Brain microvascular endothelial cell (primary cell): Measurements from ENCODE around the gene DEFB108B.
"Not testable (repeated sequence)": the region's sequence is repeated elsewhere in the genome, so short reads cannot be mapped to it uniquely, and the experiment has no call there.

Experiments
- DNase-seq: peaks from one replicate; pipeline ENCODE4 v3.0.0-alpha.2; 2020
- H3K27ac ChIP-seq: fragments of 250-450 bp; sonication (Bioruptor Pico); 2 replicates; pipeline ENCODE4 v1.5.1; 2020; ENCODE audit warnings: mild to moderate bottlenecking, moderate library complexity
- H3K27me3 ChIP-seq: fragments of 250-450 bp; sonication (Bioruptor Pico); replicated peaks from 2 replicates; pipeline ENCODE4 v1.5.1; 2020; ENCODE audit warnings: mild to moderate bottlenecking
- H3K36me3 ChIP-seq: fragments of 250-450 bp; sonication (Bioruptor Pico); replicated peaks from 2 replicates; pipeline ENCODE4 v1.5.1; 2020; ENCODE audit warnings: mild to moderate bottlenecking
- H3K4me3 ChIP-seq: 2 replicates; pipeline ENCODE4 v1.5.1; 2011; ENCODE audit warnings: low read depth, mild to moderate bottlenecking, control low read depth, low read length, moderate library complexity
- CTCF ChIP-seq: IDR thresholded peaks from 2 replicates; pipeline ENCODE4 v1.5.1; 2011; ENCODE audit warnings: low read depth, mild to moderate bottlenecking, moderate library complexity, low read length, control low read depth, inconsistent platforms; ENCODE audit errors: missing control alignments
- in situ Hi-C: cut with HindIII; loops from 2 replicates; pipeline ENCODE4 v1.10.0; 2017; ENCODE audit warnings: low sequenced_read_pairs, low pct_ligation_motif_present

DEFB108B gene

GRCh38 chr11:71843355-71843754 is 10.4 kb downstream of the DEFB108B start:
- H3K27ac ChIP-seq, H3K4me3 ChIP-seq, H3K27me3 ChIP-seq, H3K36me3 ChIP-seq, DNase-seq, in situ Hi-C loops: not testable (repeated sequence)

- Histone ChIP-seq H3K27me3 (no peaks in the 10 kb centered on the region), H3K27ac (no peak overlapping the region), H3K4me3 (no peak overlapping the region), H3K36me3 (no peaks in the 10 kb centered on the region)
- in situ Hi-C loops = no loop called here
- TF ChIP-seq CTCF = no peak
- DNase-seq = no peak
Measured at GRCh38 chr11:71843858-71844257, 10.9 kb downstream of the DEFB108B start.

- in situ Hi-C loops, DNase-seq, H3K4me3 ChIP-seq, H3K36me3 ChIP-seq, H3K27ac ChIP-seq, H3K27me3 ChIP-seq: not testable (repeated sequence)
Measured at GRCh38 chr11:71853895-71854294, 20.9 kb downstream of the DEFB108B start.

- H3K27me3 ChIP-seq, in situ Hi-C loops, H3K4me3 ChIP-seq, H3K36me3 ChIP-seq, DNase-seq, H3K27ac ChIP-seq: not testable (repeated sequence)
Measured at GRCh38 chr11:71855880-71856279, 22.9 kb downstream of the DEFB108B start.

- H3K4me3 ChIP-seq, H3K36me3 ChIP-seq, H3K27ac ChIP-seq, DNase-seq, H3K27me3 ChIP-seq, in situ Hi-C loops: not testable (repeated sequence)
Measured at GRCh38 chr11:71860835-71861234, 27.8 kb downstream of the DEFB108B start.

- DNase-seq = peak; percentile 65
- H3K4me3 ChIP-seq, in situ Hi-C loops, H3K36me3 ChIP-seq, H3K27ac ChIP-seq, H3K27me3 ChIP-seq: not testable (repeated sequence)
- TF ChIP-seq CTCF = peak; percentile 73
Measured at GRCh38 chr11:71863978-71864627, 31.1 kb downstream of the DEFB108B start.

GRCh38 chr11:71867209-71867608 is 34.2 kb downstream of the DEFB108B start:
- H3K4me3 ChIP-seq, H3K36me3 ChIP-seq, in situ Hi-C loops, DNase-seq, H3K27ac ChIP-seq, H3K27me3 ChIP-seq: not testable (repeated sequence)

- DNase-seq, H3K4me3 ChIP-seq, H3K27ac ChIP-seq, H3K27me3 ChIP-seq, in situ Hi-C loops, H3K36me3 ChIP-seq: not testable (repeated sequence)
Measured at GRCh38 chr11:71869931-71870330, 36.9 kb downstream of the DEFB108B start.

GRCh38 chr11:71870661-71871060 is 37.7 kb downstream of the DEFB108B start:
- H3K4me3 ChIP-seq, in situ Hi-C loops, H3K27me3 ChIP-seq, H3K36me3 ChIP-seq, H3K27ac ChIP-seq, DNase-seq: not testable (repeated sequence)

- H3K27ac ChIP-seq, H3K27me3 ChIP-seq, in situ Hi-C loops, DNase-seq, H3K4me3 ChIP-seq, H3K36me3 ChIP-seq: not testable (repeated sequence)
Measured at GRCh38 chr11:71876262-71876661, 43.3 kb downstream of the DEFB108B start.

- H3K27ac ChIP-seq, H3K4me3 ChIP-seq, H3K27me3 ChIP-seq, H3K36me3 ChIP-seq, in situ Hi-C loops, DNase-seq: not testable (repeated sequence)
Measured at GRCh38 chr11:71878059-71878458, 45.1 kb downstream of the DEFB108B start, which contains the start of gene DEFB131B. TSS of gene DEFB131B (plus strand) at chr11:71878453. CDS start at chr11:71878453, 0 bp downstream.

- DNase-seq, H3K27me3 ChIP-seq, H3K4me3 ChIP-seq, H3K27ac ChIP-seq, H3K36me3 ChIP-seq, in situ Hi-C loops: not testable (repeated sequence)
Measured at GRCh38 chr11:71885806-71886205, 52.8 kb downstream of the DEFB108B start.
